ENCODE results near the gene ADCY5.

DNA sequence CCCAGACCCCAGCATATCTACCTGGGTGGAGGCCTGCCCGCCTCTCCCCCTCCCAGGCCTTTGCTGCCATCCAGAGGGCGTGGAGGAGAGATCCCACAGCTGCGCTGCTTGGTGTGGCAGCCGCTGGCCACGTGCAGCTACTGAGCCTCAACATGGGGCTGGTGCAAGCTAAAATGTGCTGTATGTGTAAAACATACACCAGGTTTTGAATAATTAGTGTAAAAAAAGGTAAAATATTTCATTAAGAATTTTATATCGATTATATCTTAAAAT, 151.3 kb downstream of the ADCY5 start:
- TF ChIP-seq, protein P1, sequence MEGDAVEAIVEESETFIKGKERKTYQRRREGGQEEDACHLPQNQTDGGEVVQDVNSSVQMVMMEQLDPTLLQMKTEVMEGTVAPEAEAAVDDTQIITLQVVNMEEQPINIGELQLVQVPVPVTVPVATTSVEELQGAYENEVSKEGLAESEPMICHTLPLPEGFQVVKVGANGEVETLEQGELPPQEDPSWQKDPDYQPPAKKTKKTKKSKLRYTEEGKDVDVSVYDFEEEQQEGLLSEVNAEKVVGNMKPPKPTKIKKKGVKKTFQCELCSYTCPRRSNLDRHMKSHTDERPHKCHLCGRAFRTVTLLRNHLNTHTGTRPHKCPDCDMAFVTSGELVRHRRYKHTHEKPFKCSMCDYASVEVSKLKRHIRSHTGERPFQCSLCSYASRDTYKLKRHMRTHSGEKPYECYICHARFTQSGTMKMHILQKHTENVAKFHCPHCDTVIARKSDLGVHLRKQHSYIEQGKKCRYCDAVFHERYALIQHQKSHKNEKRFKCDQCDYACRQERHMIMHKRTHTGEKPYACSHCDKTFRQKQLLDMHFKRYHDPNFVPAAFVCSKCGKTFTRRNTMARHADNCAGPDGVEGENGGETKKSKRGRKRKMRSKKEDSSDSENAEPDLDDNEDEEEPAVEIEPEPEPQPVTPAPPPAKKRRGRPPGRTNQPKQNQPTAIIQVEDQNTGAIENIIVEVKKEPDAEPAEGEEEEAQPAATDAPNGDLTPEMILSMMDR (IDR thresholded peaks at IDR 0.05): no peak
- no peak for TF ChIP-seq EZH2 (IDR thresholded peaks at IDR 0.05; ENCODE audit: borderline replicate concordance, insufficient read depth, low read depth, low read length, poor library complexity, severe bottlenecking)
